NAMALWA (cell line): Measurements from ENCODE around the gene NEO1.
"Not testable (repeated sequence)": the region's sequence is repeated elsewhere in the genome, so short reads cannot be mapped to it uniquely, and the experiment has no call there.

Source experiments
- DNase-seq: peaks from one replicate; pipeline ENCODE4 v3.0.0-alpha.2; 2015; ENCODE audit warnings: low spot score

The NEO1 gene

DNA sequence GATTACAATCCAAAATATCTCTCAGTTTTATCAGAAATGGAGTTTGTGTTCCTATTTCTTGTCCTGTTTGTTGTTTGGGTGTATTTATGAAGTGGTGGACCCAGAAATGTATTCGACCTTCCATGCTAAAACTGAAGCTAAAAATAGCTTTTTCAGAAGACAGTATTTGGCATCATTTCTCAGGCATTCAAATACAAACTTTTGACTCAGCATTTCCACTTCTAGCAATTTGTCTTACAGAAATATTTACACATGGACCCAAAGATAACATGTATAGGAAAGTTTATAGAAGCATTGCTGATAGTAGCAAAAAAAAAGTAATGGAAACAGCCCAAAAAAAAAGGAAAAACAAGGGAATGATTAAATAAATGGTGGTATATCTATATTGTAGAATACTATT, 160.2 kb downstream of the NEO1 start:
- no peak for DNase-seq

DNA sequence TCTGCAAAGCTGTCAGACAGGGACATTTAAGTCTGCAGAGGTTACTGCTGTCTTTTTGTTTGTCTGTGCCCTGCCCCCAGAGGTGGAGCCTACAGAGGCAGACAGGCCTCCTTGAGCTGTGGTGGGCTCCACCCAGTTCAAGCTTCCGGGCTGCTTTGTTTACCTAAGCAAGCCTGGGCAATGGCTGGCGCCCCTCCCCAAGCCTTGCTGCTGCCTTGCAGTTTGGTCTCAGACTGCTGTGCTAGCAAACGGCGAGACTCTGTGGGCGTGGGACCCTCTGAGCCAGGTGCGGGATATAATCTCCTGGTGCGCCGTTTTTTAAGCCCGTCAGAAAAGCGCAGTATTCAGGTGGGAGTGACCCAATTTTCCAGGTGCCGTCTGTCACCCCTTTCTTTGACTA, 169.2 kb downstream of the NEO1 start:
- DNase-seq: not testable (repeated sequence)

DNA sequence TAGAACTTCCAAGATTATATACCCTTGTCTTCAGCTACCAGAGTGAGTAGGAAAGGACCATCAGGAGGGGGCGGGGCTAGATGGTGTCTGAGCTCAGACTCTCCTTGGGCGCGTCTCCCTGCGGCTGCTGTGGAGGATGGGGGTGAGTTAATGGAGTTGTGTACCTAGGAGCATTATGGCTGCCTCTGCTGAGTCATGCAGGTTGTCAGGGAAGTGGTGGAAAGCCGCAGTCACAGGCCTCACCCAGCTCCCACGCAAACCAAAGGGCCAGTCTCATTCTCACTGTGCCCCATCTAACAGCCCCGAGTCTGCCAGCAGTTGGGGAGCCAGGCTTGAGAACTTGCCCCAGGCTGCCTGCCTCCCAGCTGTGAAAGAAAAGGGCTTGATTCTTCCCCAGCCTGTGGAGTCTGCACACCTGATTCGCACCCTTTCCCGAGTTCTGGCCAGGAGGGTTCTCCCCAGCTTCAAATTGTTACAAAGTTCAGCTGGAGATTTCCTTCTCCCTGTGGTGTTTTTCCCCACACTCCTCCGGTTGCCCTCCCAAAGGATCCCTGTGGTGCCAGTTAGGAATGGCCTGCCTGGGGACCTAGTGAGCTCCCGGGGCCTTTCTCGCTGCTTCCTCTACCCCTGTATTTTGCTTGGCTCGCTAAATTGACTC, 173.2 kb downstream of the NEO1 start:
- DNase-seq: no peak

DNA sequence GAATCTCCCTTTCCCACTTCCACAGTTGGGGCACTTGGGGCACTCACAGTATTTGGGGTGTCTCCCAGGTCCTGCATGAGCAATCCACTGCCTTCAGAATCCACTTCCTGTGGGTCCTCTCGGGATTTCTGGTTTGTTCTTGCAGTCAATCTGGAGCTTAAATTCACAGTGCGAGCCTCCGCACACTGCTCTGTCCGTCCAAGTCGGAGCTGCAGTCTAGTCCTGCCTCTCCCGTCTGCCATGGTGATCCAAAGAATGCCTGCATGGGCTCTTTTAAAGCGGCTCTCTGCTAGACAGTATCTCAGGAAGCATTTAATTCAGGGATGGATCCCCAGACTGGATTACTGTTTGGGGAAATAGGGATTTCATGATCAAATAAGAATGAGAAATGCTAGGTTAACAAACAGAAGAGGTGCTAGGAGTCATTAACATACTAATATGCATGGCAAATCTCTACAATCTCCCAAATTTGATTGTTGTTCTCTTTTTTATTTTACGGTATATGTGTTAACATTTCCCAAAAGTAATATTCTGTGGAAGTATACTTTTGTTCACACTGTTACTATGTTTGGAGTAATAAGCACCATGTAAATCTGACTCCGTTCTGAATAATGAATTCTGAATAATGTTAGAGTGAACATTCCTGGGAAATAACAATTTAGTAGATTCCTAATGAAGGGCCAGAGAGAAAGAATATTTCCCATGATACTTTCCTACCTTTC, 174.0 kb downstream of the NEO1 start:
- no peak for DNase-seq

DNA sequence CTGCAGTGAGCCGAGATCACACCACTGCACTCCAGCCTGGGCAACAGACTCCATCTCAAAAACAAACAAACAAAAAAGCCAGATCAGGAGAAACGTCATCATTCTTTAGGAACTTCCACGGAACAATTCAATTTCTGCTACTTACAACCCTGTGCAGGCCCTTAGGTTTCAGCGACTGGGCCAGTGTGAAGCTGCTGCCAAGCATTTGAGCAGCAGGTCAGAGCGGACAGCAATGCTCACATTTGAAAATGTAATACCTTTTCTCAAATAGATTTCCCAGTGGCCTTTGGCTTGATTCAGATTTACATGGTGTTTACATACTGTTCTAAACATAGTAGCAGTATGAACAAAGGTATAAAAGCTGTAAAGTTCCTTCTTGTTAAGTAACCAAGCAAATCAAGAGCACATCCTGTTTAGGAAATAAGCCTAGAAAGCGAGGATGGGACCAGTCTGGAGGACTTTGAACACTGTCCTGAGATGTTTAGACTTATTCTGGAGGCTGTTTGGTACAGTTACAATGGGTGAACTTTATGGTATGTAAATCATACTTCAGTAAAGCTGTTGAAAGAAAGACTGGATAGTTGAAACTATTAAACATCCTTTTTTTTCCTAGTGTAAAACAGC, 175.3 kb downstream of the NEO1 start:
- DNase-seq: no peak

DNA sequence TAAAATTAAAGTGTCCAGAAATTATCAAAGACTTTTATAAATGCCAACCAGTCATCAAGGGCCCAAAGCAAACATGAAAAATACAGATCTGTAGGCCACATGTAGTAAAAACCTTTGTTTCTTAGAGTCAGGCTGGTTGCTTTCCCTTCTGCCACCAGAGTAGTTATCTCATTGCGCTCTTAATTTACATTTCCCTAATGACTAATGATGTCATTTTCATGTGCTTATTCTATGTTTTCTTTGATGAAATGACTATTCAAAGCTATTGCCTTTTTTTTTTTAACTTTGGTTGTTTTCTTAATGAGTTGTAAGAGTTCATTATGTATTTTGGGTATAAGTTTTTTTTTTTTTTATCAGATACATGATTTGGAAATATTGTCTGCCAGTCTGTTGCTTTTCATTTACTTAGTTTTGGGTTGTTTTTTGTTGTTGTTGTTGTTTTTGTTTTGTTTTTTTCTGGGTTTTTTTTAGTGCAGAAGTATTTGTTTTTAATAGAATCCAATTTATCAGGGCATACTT, 175.9 kb downstream of the NEO1 start:
- DNase-seq: no peak

DNA sequence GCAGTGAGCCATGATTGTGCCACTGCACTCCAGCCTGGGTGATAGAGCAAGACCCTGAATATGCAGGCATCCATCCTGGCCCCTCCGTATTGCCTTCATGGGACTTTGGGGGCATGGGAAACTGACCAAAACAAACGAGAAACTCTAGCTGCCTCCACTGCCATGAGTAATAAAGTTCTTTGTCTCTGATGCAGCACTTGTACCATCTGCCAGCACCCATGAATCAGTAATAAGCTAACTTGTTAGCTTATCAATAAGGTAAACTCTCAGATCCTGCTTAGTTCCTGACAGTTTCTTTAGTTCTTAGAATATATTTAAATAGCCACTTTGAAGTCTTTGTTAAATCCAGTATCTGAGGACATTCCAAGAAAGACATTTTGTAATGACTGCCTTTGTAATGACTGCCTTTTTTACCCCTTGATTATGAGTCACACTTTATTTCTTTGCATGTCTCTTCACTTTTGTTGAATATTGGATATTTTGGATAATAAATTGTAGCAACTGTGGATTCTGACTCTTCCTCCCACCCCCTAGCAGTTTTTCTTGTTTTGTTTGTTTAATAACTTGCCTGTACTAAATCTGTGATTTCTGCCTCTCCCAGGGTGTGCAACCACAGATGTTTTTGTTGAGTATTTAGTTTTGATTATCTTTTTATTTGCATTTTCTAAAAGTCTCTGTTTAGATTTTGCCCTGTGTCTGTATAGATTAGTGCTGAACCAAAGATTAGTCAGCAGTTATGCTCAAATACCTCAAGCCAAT, 179.6 kb downstream of the NEO1 start:
- no peak for DNase-seq

DNA sequence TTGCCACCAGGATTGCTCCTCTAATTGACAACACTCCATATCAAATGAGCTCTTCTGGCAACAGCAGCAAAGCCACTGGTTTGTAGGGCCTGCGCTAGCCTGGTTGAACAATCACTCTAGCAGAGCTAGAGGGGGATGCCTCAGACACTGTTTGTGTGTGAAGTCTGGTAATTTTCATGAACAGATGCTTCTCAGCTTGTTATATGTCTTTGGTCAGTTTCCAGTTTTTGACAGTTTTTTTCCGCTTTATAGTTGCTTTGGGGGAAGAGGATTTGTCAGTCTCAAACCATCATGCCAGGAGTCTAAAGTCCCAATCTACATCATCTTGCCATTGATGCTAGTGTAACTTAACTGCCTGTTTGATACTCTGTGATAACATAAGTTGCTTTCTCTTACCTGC, 180.5 kb downstream of the NEO1 start:
- DNase-seq: no peak

DNA sequence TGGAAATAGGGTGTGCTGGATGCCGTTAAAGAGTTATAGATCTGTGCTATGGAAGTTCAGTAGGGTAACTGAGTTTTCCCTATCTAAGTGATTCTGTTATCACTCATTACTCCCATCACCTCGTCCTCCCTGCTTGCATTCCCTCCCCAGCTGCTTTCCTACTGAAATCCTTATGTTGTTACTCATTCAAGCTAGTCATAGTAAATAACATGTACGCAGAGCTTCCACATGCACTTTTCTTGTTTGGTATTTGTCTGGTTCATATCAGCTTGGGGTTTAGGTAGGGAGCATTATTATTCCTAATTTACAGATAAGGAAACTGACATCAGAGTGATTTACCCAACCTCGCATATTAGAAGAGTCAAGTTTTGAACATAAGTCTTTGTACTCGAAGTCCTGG, 181.4 kb downstream of the NEO1 start:
- no peak for DNase-seq

DNA sequence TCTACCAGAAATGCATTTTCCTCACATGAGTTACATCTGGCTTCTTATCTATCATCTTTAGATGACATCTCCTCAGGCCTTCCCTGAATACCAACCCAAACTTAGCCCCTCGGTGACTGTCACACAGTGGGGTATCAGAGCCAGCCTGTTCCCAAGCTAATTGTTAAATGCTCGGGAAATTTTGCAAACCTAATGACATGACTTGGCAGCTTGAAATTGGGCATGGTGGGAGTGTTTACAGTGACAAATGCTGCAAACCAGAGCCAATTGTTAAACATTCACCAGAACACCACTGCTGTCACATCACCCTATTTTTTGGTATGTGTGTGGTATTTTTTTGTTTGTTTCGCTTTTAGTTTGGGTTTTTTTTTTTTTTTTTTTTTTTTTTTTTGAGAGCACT, 185.6 kb downstream of the NEO1 start:
- no peak for DNase-seq

DNA sequence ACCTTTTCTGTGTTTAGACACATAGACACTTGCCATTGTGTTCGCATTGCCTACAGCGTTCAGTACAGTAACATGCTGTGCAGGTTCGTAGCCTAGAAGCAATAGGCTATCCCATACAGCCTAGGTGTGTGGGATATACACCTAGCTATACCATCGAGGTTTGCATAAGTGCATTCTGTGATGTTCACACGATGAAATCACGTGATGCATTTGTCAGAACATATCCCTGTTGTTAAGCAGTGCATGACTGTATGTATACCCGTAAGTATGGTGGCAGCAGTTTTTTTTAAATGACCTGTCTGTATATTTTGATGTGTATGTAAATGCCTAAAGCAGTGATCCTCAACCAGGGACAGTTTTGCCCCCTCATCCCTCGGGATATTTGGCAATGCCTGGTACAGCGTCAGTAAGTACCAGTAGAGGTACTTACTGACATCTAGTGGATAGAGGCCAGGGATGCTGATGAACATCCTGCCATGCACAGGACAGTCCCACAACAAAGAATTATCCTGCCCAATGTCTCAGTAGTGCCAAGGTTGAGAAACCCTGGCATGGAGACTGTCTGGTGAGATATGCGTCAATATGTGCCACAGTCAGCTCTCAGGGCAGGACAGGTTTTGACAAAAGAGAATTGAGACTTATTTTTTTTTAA, 187.4 kb downstream of the NEO1 start:
- DNase-seq: no peak

DNA sequence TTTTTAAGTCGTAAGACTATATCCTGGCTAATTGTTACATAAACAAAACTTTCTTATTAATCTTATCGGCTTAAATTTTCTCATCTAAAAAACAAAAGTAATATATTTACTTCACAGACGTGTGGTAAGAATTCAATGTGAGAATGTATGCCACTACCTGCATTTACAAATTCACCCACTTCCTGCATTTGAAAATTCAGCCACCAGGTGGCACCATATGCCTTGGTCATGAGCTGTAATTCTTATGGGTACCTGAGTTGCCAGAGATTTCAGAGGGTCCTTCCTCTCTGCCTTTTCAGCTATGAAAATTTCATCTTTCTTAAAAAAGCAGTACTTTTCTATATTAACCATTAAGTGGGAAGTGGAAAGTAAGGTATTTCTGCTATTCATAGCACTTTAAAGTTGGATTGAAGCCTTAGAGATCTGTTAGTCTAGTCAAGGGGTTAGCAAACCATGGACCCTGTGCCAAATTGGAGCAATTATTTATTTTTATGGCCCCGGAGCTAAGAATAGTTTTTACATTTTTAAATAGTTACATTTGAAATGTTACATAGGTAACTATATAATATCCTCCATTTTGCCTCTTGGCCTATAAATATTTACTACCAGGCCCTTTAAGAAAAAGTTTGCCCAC, 188.7 kb downstream of the NEO1 start:
- DNase-seq: peak; percentile 85

DNA sequence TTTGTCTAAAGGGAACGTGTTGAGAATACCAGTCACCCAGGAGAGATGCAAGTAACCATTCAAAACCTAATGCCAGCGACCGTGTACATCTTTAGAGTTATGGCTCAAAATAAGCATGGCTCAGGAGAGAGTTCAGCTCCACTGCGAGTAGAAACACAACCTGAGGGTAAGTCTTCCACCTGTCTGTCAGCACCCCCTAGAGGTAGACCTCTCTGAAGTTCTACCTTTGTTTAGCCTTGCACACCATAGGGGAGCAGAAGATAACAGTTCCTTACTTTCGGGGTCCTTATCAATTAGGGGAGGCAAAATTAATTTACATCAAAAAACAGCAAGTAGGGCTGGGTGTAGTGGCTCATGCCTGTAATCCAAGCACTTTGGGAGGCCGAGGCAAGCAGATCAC, 192.1 kb downstream of the NEO1 start:
- peak; percentile 42 for DNase-seq

DNA sequence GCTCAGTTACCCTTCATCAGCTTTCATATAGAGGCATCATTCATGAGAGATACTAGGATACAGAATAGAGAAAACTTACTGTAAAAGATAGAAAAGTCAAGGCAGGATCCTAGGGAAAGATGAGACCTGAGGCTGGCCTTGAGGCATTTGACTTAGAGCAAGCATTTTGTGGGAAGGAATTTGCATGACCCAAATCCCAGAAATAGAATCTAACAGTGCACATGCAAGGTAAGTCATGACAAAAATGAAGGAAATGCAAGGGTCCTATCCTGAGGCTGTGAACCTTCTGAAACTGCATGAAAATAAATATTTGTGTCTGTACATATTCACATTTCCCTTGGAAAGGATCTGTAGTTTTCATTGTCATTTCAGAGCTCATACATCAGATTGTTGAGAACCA, 194.2 kb downstream of the NEO1 start:
- no peak for DNase-seq

DNA sequence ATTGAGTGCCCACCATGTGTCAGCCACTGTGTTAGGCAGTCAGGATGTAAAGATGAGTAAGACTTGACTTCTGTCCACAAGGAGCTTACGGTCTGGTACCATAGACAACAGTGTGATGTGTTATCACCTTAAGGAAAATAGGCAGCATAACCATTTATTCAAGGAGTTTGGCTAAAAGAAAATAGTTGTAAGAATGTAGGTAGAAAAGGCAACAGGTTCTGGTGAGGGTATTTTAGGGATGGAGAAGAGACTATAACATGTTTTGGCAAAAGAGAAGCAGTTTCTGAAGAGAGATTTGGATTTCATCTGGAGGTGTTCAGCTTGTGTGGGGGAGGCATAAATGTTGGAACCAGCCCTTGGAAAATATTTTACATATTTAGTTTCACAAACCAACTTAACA, 194.6 kb downstream of the NEO1 start:
- DNase-seq: no peak

DNA sequence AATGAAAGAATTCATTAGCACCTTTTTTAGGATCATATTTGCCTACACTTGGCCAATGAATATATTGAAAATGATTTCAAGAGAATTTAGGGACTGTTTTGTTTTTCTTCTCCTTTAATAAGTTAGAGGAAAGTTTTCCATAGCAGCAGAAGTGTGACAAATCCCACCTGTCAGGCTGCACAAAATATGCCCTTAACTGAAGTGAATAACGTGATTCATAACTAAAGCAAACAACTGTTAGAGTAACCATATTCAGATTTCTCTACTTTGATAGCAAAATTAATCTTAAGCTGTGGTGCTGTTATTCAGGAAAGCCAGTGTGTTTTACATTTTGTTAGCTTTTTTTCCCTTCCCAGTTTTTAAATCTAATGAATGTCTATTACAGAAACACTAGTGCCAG, 195.1 kb downstream of the NEO1 start:
- DNase-seq: no peak

DNA sequence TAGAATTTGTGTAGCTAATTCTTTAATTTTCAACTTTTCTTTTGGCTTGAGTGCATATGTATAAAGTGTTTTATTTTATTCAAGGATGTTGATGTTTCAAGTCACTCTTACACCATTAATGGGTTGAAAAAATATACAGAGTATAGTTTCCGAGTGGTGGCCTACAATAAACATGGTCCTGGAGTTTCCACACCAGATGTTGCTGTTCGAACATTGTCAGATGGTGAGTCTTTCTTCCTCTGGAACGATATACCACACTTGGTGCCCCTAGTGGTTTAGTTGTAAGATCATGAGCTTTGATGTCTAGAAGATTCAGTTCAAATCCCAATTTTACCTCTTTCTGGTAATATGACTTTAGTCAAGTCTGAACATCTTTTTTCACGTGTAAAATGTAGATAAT, 197.2 kb downstream of the NEO1 start:
- DNase-seq: no peak

DNA sequence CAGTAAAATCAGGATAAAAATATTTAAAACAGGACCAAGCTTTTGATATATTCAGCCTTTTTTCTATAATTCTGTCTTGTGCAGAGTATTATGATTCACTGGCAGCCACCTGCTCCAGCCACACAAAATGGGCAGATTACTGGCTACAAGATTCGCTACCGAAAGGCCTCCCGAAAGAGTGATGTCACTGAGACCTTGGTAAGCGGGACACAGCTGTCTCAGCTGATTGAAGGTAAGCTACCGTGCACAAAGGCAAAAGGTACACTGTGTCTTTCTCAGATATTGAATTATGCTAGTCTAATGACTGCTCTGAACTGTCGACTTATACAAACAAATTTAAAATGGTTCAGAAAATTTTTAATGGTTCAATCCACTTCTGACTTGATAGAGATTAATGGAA, 202.3 kb downstream of the NEO1 start:
- no peak for DNase-seq

DNA sequence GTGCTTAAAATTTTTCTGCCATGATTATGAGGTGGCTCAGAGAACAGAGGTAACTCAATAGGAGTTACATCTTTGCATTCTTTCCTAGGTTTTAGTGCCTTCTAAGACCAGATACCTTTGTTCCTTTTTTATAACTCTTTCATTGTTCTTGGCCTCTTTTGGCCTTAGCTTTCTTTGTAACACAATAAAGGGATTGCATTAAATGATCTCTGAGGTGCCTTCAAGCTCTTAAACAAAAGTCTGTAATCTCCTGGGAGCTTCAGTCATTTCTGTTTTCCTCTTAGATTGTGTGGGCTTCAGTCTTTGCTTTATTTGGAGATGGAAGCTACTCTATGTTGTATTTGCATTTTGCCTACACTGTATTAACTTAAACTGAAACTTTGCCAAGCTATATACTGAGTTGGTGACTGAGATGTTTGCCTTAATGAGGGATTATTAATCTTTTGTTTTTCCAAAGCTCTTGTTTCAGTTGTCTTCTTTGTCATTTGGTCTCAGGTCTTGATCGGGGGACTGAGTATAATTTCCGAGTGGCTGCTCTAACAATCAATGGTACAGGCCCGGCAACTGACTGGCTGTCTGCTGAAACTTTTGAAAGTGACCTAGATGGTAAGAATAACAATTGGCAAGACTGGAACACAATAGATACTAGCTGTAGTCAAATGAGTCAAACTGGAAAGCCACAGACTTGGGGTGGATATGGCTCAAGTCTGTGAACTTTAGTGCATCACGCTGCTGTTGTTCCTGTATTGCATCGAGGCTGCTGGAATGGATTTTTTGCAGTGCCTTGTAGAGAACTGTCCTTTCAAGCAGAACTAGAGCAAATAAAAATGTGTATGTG, 206.2 kb downstream of the NEO1 start:
- no peak for DNase-seq

DNA sequence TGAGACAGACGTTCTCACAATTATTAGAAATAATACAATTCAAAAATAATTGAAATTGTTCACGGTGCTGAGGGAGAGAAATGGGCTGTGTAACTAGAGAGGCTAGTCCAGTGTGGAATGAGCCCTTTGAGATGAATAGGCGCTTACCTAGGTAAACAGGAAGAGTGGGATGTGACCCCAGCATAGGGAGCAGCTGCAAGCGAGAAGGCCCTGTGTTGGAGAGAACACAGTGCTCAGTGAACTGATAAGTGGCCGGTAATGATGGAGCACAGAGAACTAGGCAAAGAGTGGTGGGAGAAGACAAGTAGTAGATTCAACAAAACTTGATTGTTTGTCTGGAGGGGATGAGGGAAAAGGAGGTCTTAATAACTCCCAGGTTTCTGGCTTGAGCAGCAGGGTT, 212.6 kb downstream of the NEO1 start:
- DNase-seq: no peak
